ENCODE data around the gene GANC. TPM values are rescaled to one million over a fixed set of nuclear protein-coding genes. Genes with fewer than 3 reads are reported as not detected.

GANC gene
- total RNA-seq, 1 donor from 2014 or later, result 122 TPM

GRCh38 chr15:42354824-42355223 lies 81.8 kb downstream of the GANC start:
- peaks cover 88% of the 10 kb centered on the region for H3K36me3 ChIP-seq
- no peak for TF ChIP-seq CTCF (IDR thresholded peaks at IDR 0.05)
- H3K27me3 ChIP-seq (ENCODE audit: low read depth), result no peaks in the 10 kb centered on the region
- H3K4me1 ChIP-seq, result no peaks in the 10 kb centered on the region
- H3K4me3 ChIP-seq, result no peak overlapping the region
- ATAC-seq (no peak), DNase-seq (no peak)
- no peaks in the 10 kb centered on the region for H3K9me3 ChIP-seq
- no peak overlapping the region for H3K27ac ChIP-seq
- intact Hi-C loops (cut with DNase I), result no loop called here

- Histone ChIP-seq H3K27ac (no peak overlapping the region), H3K9me3 (no peaks in the 10 kb centered on the region), H3K36me3 (peaks cover 87% of the 10 kb centered on the region), H3K27me3 (ENCODE audit: low read depth) (no peaks in the 10 kb centered on the region), H3K4me3 (no peak overlapping the region), H3K4me1 (no peaks in the 10 kb centered on the region)
- ATAC-seq (no peak), DNase-seq (no peak)
- no peak for TF ChIP-seq CTCF (IDR thresholded peaks at IDR 0.05)
- intact Hi-C loops (cut with DNase I), result no loop called here
Measured at GRCh38 chr15:42355291-42355690, 82.3 kb downstream of the GANC start.

- peaks cover 85% of the 10 kb centered on the region for H3K36me3 ChIP-seq
- intact Hi-C loops (cut with DNase I), result no loop called here
Measured at GRCh38 chr15:42356851-42357250, 83.8 kb downstream of the GANC start.

GRCh38 chr15:42358141-42358540 lies 85.1 kb downstream of the GANC start:
- ATAC-seq (no peak), DNase-seq (no peak)
- no peaks in the 10 kb centered on the region for H3K4me1 ChIP-seq
- H3K9me3 ChIP-seq, result no peaks in the 10 kb centered on the region
- no peak for TF ChIP-seq CTCF (IDR thresholded peaks at IDR 0.05)
- peaks cover 72% of the 10 kb centered on the region for H3K36me3 ChIP-seq
- no peak overlapping the region for H3K27ac ChIP-seq
- H3K27me3 ChIP-seq (ENCODE audit: low read depth), result no peaks in the 10 kb centered on the region
- intact Hi-C loops (cut with DNase I), result no loop called here
- no peak overlapping the region for H3K4me3 ChIP-seq

More at GRCh38 chr15:42356851-42357250, 83.8 kb downstream of the GANC start:
- no peaks in the 10 kb centered on the region for H3K9me3 ChIP-seq
- ATAC-seq, result no peak
- TF ChIP-seq CTCF (IDR thresholded peaks at IDR 0.05), result no peak
- H3K27ac ChIP-seq, result no peak overlapping the region
- no peaks in the 10 kb centered on the region for H3K4me1 ChIP-seq
- DNase-seq, result no peak
- H3K27me3 ChIP-seq (ENCODE audit: low read depth), result no peaks in the 10 kb centered on the region
- H3K4me3 ChIP-seq, result no peak overlapping the region

- Histone ChIP-seq H3K36me3 (peaks cover 61% of the 10 kb centered on the region), H3K27ac (no peak within 1 kb of the TSS), H3K4me1 (no peaks in the 10 kb centered on the region), H3K9me3 (no peaks in the 10 kb centered on the region), H3K27me3 (ENCODE audit: low read depth) (no peaks in the 10 kb centered on the region), H3K4me3 (no peak within 1 kb of the TSS)
- TF ChIP-seq CTCF (IDR thresholded peaks at IDR 0.05), result no peak
- ATAC-seq (no peak), DNase-seq (no peak)
- intact Hi-C loops (cut with DNase I), result no loop called here
Measured at GRCh38 chr15:42359249-42359648, 86.2 kb downstream of the GANC start, which contains the start of gene CAPN3. CAPN3 (plus strand) TSS chr15:42359501; CDS start chr15:42359806, 305 bp downstream.

GRCh38 chr15:42359985-42360384 lies 87.0 kb downstream of the GANC start:
- Histone ChIP-seq H3K36me3 (peaks cover 53% of the 10 kb centered on the region), H3K27me3 (ENCODE audit: low read depth) (no peaks in the 10 kb centered on the region), H3K27ac (no peak overlapping the region), H3K9me3 (no peaks in the 10 kb centered on the region), H3K4me1 (no peaks in the 10 kb centered on the region), H3K4me3 (no peak overlapping the region)
- intact Hi-C loops (cut with DNase I), result no loop called here
- no peak for TF ChIP-seq CTCF (IDR thresholded peaks at IDR 0.05)
- DNase-seq (no peak), ATAC-seq (no peak)

Data from lower lobe of right lung (tissue), 2 donors.